Measurements from ENCODE around the gene SCRN1. TPM values are rescaled to one million over a fixed set of nuclear protein-coding genes. Genes with fewer than 3 reads are reported as not detected.
"Not testable (repeated sequence)": the region's sequence is repeated elsewhere in the genome, so short reads cannot be mapped to it uniquely, and the experiment has no call there.

The SCRN1 gene
- total RNA-seq, 1 donor from 2014 or later: 0.84 TPM

GRCh38 chr7:29970158-29970557 lies 19.4 kb downstream of the SCRN1 start:
- no peak overlapping the region for H3K27ac Mint-ChIP-seq
- H3K4me3 Mint-ChIP-seq: no peak overlapping the region
- no peak for DNase-seq
- peaks cover 30% of the 10 kb centered on the region for H3K27me3 Mint-ChIP-seq
- no peaks in the 10 kb centered on the region for H3K36me3 Mint-ChIP-seq (ENCODE audit: low read depth)
- no peaks in the 10 kb centered on the region for H3K9me3 Mint-ChIP-seq
- intact Hi-C loops (cut with micrococcal nuclease): no loop called here
- H3K4me1 Mint-ChIP-seq: no peaks in the 10 kb centered on the region

GRCh38 chr7:29969738-29970137 lies 19.9 kb downstream of the SCRN1 start:
- H3K4me3 Mint-ChIP-seq: no peak overlapping the region
- H3K4me1 Mint-ChIP-seq: no peaks in the 10 kb centered on the region
- no peaks in the 10 kb centered on the region for H3K9me3 Mint-ChIP-seq
- H3K27ac Mint-ChIP-seq: no peak overlapping the region
- intact Hi-C loops (cut with micrococcal nuclease): no loop called here
- no peaks in the 10 kb centered on the region for H3K36me3 Mint-ChIP-seq (ENCODE audit: low read depth)
- H3K27me3 Mint-ChIP-seq: peaks cover 31% of the 10 kb centered on the region
- no peak for DNase-seq

- no peak overlapping the region for H3K27ac Mint-ChIP-seq
- H3K4me3 Mint-ChIP-seq: no peak overlapping the region
- H3K36me3 Mint-ChIP-seq (ENCODE audit: low read depth): no peaks in the 10 kb centered on the region
- no peaks in the 10 kb centered on the region for H3K4me1 Mint-ChIP-seq
- peaks cover 29% of the 10 kb centered on the region for H3K27me3 Mint-ChIP-seq
- no peaks in the 10 kb centered on the region for H3K9me3 Mint-ChIP-seq
- DNase-seq: no peak
- intact Hi-C loops (cut with micrococcal nuclease): no loop called here
Observed at GRCh38 chr7:29968683-29969395, 20.8 kb downstream of the SCRN1 start.

- no peaks in the 10 kb centered on the region for H3K36me3 Mint-ChIP-seq (ENCODE audit: low read depth)
- H3K4me3 Mint-ChIP-seq: no peak overlapping the region
- peaks cover 18% of the 10 kb centered on the region for H3K27me3 Mint-ChIP-seq
- no peaks in the 10 kb centered on the region for H3K9me3 Mint-ChIP-seq
- intact Hi-C loops (cut with micrococcal nuclease): no loop called here
- H3K27ac Mint-ChIP-seq: no peak overlapping the region
- no peak for DNase-seq
- no peaks in the 10 kb centered on the region for H3K4me1 Mint-ChIP-seq
Observed at GRCh38 chr7:29965030-29965429, 24.6 kb downstream of the SCRN1 start.

- H3K27ac Mint-ChIP-seq: no peak overlapping the region
- H3K4me3 Mint-ChIP-seq: no peak overlapping the region
- no peaks in the 10 kb centered on the region for H3K9me3 Mint-ChIP-seq
- H3K27me3 Mint-ChIP-seq: peaks cover 11% of the 10 kb centered on the region
- DNase-seq: no peak
- no peaks in the 10 kb centered on the region for H3K36me3 Mint-ChIP-seq (ENCODE audit: low read depth)
- H3K4me1 Mint-ChIP-seq: no peaks in the 10 kb centered on the region
- intact Hi-C loops (cut with micrococcal nuclease): no loop called here
Observed at GRCh38 chr7:29962035-29962434, 27.6 kb downstream of the SCRN1 start.

GRCh38 chr7:29961611-29962010 lies 28.0 kb downstream of the SCRN1 start:
- H3K4me1 Mint-ChIP-seq; H3K4me3 Mint-ChIP-seq; H3K27ac Mint-ChIP-seq; DNase-seq; H3K36me3 Mint-ChIP-seq (ENCODE audit: low read depth); intact Hi-C loops (cut with micrococcal nuclease); H3K9me3 Mint-ChIP-seq: not testable (repeated sequence)
- H3K27me3 Mint-ChIP-seq: peaks cover 11% of the 10 kb centered on the region

- no peaks in the 10 kb centered on the region for H3K9me3 Mint-ChIP-seq
- no peak for DNase-seq
- no peak overlapping the region for H3K4me3 Mint-ChIP-seq
- intact Hi-C loops (cut with micrococcal nuclease): no loop called here
- peaks cover 9% of the 10 kb centered on the region for H3K4me1 Mint-ChIP-seq
- no peak overlapping the region for H3K27ac Mint-ChIP-seq
- H3K36me3 Mint-ChIP-seq (ENCODE audit: low read depth): no peaks in the 10 kb centered on the region
- H3K27me3 Mint-ChIP-seq: peaks cover 6% of the 10 kb centered on the region
Observed at GRCh38 chr7:29958667-29959358, 30.8 kb downstream of the SCRN1 start.

- Mint-ChIP-seq H3K4me3 (no peak overlapping the region), H3K36me3 (ENCODE audit: low read depth) (no peaks in the 10 kb centered on the region), H3K9me3 (no peaks in the 10 kb centered on the region), H3K4me1 (peaks cover 9% of the 10 kb centered on the region), H3K27ac (no peak overlapping the region), H3K27me3 (peaks cover 3% of the 10 kb centered on the region)
- intact Hi-C loops (cut with micrococcal nuclease): no loop called here
- DNase-seq: no peak
Observed at GRCh38 chr7:29957521-29958310, 31.9 kb downstream of the SCRN1 start.

GRCh38 chr7:29956487-29956836 lies 33.1 kb downstream of the SCRN1 start:
- no peak for DNase-seq
- Mint-ChIP-seq H3K9me3 (no peaks in the 10 kb centered on the region), H3K27me3 (peaks cover 3% of the 10 kb centered on the region), H3K4me3 (peak overlapping the region; percentile 20), H3K4me1 (peaks cover 9% of the 10 kb centered on the region), H3K27ac (no peak overlapping the region), H3K36me3 (ENCODE audit: low read depth) (no peaks in the 10 kb centered on the region)
- intact Hi-C loops (cut with micrococcal nuclease): no loop called here

- peak overlapping the region; percentile 20 for H3K4me3 Mint-ChIP-seq
- H3K4me1 Mint-ChIP-seq: peaks cover 9% of the 10 kb centered on the region
- peak overlapping the region; percentile 36 for H3K27ac Mint-ChIP-seq
- no peaks in the 10 kb centered on the region for H3K36me3 Mint-ChIP-seq (ENCODE audit: low read depth)
- H3K27me3 Mint-ChIP-seq: peaks cover 3% of the 10 kb centered on the region
- intact Hi-C loops (cut with micrococcal nuclease): no loop called here
- no peaks in the 10 kb centered on the region for H3K9me3 Mint-ChIP-seq
- peak; percentile 68 for DNase-seq
Observed at GRCh38 chr7:29955799-29956486, 33.7 kb downstream of the SCRN1 start.

GRCh38 chr7:29955075-29955792 lies 34.4 kb downstream of the SCRN1 start:
- Mint-ChIP-seq H3K4me1 (peaks cover 9% of the 10 kb centered on the region), H3K4me3 (no peak overlapping the region), H3K9me3 (no peaks in the 10 kb centered on the region), H3K27me3 (peaks cover 3% of the 10 kb centered on the region), H3K27ac (no peak overlapping the region), H3K36me3 (ENCODE audit: low read depth) (no peaks in the 10 kb centered on the region)
- no peak for DNase-seq
- intact Hi-C loops (cut with micrococcal nuclease): no loop called here

- Mint-ChIP-seq H3K27ac (no peak overlapping the region), H3K4me3 (no peak overlapping the region), H3K36me3 (ENCODE audit: low read depth) (no peaks in the 10 kb centered on the region), H3K4me1 (peaks cover 9% of the 10 kb centered on the region), H3K27me3 (no peaks in the 10 kb centered on the region), H3K9me3 (no peaks in the 10 kb centered on the region)
- intact Hi-C loops (cut with micrococcal nuclease): no loop called here
- no peak for DNase-seq
Observed at GRCh38 chr7:29953726-29954347, 35.8 kb downstream of the SCRN1 start.

GRCh38 chr7:29951206-29951605 lies 38.4 kb downstream of the SCRN1 start:
- Mint-ChIP-seq H3K9me3 (no peaks in the 10 kb centered on the region), H3K36me3 (ENCODE audit: low read depth) (no peaks in the 10 kb centered on the region), H3K4me1 (peaks cover 7% of the 10 kb centered on the region)

More at GRCh38 chr7:29951206-29951605, 38.4 kb downstream of the SCRN1 start:
- intact Hi-C loops (cut with micrococcal nuclease): no loop called here
- DNase-seq: no peak
- Mint-ChIP-seq H3K27me3 (no peaks in the 10 kb centered on the region), H3K27ac (no peak overlapping the region), H3K4me3 (no peak overlapping the region)
